ENCODE data around the gene SIGLEC9.

SIGLEC9 gene
- 1.0 to 2.9 (median 1.4) reads per million in 3 experiments for total RNA-seq

- DNase-seq = no peak
Measured at GRCh38 chr19:51124729-51125128, at the start of gene SIGLEC9. TSS of gene SIGLEC9 (plus strand) at chr19:51124906. CDS start at chr19:51124975, 69 bp downstream.

GRCh38 chr19:51075998-51076397 is 48.7 kb upstream of the SIGLEC9 start:
- DNase-seq = no peak

- no peak for DNase-seq
Measured at GRCh38 chr19:51076631-51077213, 48.0 kb upstream of the SIGLEC9 start.

GRCh38 chr19:51078104-51078503 is 46.6 kb upstream of the SIGLEC9 start:
- DNase-seq = no peak

- DNase-seq = no peak
Measured at GRCh38 chr19:51078731-51079130, 46.0 kb upstream of the SIGLEC9 start.

GRCh38 chr19:51079481-51080110 is 45.1 kb upstream of the SIGLEC9 start:
- DNase-seq = no peak

GRCh38 chr19:51081476-51081875 is 43.2 kb upstream of the SIGLEC9 start:
- DNase-seq = no peak

- DNase-seq = no peak
Measured at GRCh38 chr19:51082611-51083010, 42.1 kb upstream of the SIGLEC9 start, which contains the start of gene KLK14. TSS of gene KLK14 (minus strand) at chr19:51082887. CDS start at chr19:51082614, 273 bp downstream.

GRCh38 chr19:51083181-51083580 is 41.5 kb upstream of the SIGLEC9 start:
- no peak for DNase-seq

- no peak for DNase-seq
Measured at GRCh38 chr19:51083783-51084182, 40.9 kb upstream of the SIGLEC9 start.

- DNase-seq = no peak
Measured at GRCh38 chr19:51084505-51084904, 40.2 kb upstream of the SIGLEC9 start.

GRCh38 chr19:51086153-51086850 is 38.4 kb upstream of the SIGLEC9 start:
- no peak for DNase-seq

GRCh38 chr19:51089786-51090185 is 34.9 kb upstream of the SIGLEC9 start:
- no peak for DNase-seq

- no peak for DNase-seq
Measured at GRCh38 chr19:51090471-51090870, 34.2 kb upstream of the SIGLEC9 start.

GRCh38 chr19:51091126-51091525 is 33.6 kb upstream of the SIGLEC9 start:
- no peak for DNase-seq

- DNase-seq = no peak
Measured at GRCh38 chr19:51091895-51092873, 32.5 kb upstream of the SIGLEC9 start.

- DNase-seq = no peak
Measured at GRCh38 chr19:51093101-51093500, 31.6 kb upstream of the SIGLEC9 start.

GRCh38 chr19:51093510-51094345 is 31.0 kb upstream of the SIGLEC9 start:
- DNase-seq = no peak

GRCh38 chr19:51094696-51095279 is 29.9 kb upstream of the SIGLEC9 start:
- DNase-seq = no peak

- no peak for DNase-seq
Measured at GRCh38 chr19:51096473-51097165, 28.1 kb upstream of the SIGLEC9 start.

Measured in central memory CD4-positive, alpha-beta T cell (primary cell).